IPS DF 19.7 (cell line): ENCODE measurements around the gene REM2.
"Not testable (repeated sequence)": the region's sequence is repeated elsewhere in the genome, so short reads cannot be mapped to it uniquely, and the experiment has no call there.

ENCODE experiments used
- DNase-seq: peaks from one replicate; pipeline ENCODE4 v3.0.0-alpha.2; 2013; ENCODE audit warnings: low read depth, low spot score

REM2 gene

GRCh38 chr14:22896356-22896755 lies 13.3 kb downstream of the REM2 start:
- DNase-seq = no peak

GRCh38 chr14:22896760-22897159 lies 13.7 kb downstream of the REM2 start:
- DNase-seq = no peak

- no peak for DNase-seq
These were observed 14.3 kb downstream of the REM2 start for GRCh38 chr14:22897357-22897756.

- DNase-seq = no peak
These were observed 15.5 kb downstream of the REM2 start for GRCh38 chr14:22898302-22899090.

- DNase-seq = peak; percentile 40
These were observed 17.2 kb downstream of the REM2 start for GRCh38 chr14:22900081-22900799.

GRCh38 chr14:22901799-22902198 lies 18.8 kb downstream of the REM2 start:
- DNase-seq = no peak

- DNase-seq = no peak
These were observed 20.7 kb downstream of the REM2 start for GRCh38 chr14:22903742-22904087.

GRCh38 chr14:22905627-22906026 lies 22.6 kb downstream of the REM2 start:
- DNase-seq = no peak

GRCh38 chr14:22906073-22906472 lies 23.1 kb downstream of the REM2 start:
- DNase-seq = no peak

GRCh38 chr14:22907429-22907828 lies 24.4 kb downstream of the REM2 start:
- DNase-seq = no peak

GRCh38 chr14:22908601-22909000 lies 25.6 kb downstream of the REM2 start:
- no peak for DNase-seq

- no peak for DNase-seq
These were observed 27.9 kb downstream of the REM2 start for GRCh38 chr14:22910916-22911315.

- DNase-seq = not testable (repeated sequence)
These were observed 31.8 kb downstream of the REM2 start for GRCh38 chr14:22914836-22915235.

- DNase-seq = no peak
These were observed 33.0 kb downstream of the REM2 start for GRCh38 chr14:22915886-22916521.

GRCh38 chr14:22918804-22919600 lies 36.0 kb downstream of the REM2 start, which contains the start of gene RBM23:
TSS of gene RBM23 (minus strand) at chr14:22919149.
- peak; percentile 100 for DNase-seq

- DNase-seq = no peak
These were observed 36.5 kb downstream of the REM2 start for GRCh38 chr14:22919601-22919921.

- DNase-seq = no peak
These were observed 37.7 kb downstream of the REM2 start for GRCh38 chr14:22920697-22921096.

- no peak for DNase-seq
These were observed 39.3 kb downstream of the REM2 start for GRCh38 chr14:22922294-22922693.

- DNase-seq = no peak
These were observed 40.7 kb downstream of the REM2 start for GRCh38 chr14:22923746-22924145.

- no peak for DNase-seq
These were observed 42.5 kb downstream of the REM2 start for GRCh38 chr14:22925513-22925912.

GRCh38 chr14:22926316-22926715 lies 43.3 kb downstream of the REM2 start:
- no peak for DNase-seq
